GM18951 (cell line): ENCODE data around the gene MRPL36.

Experiments used
- POLR2A ChIP-seq: IDR thresholded peaks from 4 replicates; pipeline ENCODE4 v1.6.1; 2011; ENCODE audit warnings: mild to moderate bottlenecking; ENCODE audit not compliant: insufficient read length, insufficient read depth; ENCODE audit errors: extremely low read depth
- in situ Hi-C: fragments of 300-500 bp; cut with MboI; formaldehyde crosslinking; loops from one replicate; pipeline ENCODE4 v1.12.0; 2022; ENCODE audit warnings: low sequenced_read_pairs, mixed read lengths, inconsistent platforms; ENCODE audit not compliant: unreplicated experiment

MRPL36 gene

DNA sequence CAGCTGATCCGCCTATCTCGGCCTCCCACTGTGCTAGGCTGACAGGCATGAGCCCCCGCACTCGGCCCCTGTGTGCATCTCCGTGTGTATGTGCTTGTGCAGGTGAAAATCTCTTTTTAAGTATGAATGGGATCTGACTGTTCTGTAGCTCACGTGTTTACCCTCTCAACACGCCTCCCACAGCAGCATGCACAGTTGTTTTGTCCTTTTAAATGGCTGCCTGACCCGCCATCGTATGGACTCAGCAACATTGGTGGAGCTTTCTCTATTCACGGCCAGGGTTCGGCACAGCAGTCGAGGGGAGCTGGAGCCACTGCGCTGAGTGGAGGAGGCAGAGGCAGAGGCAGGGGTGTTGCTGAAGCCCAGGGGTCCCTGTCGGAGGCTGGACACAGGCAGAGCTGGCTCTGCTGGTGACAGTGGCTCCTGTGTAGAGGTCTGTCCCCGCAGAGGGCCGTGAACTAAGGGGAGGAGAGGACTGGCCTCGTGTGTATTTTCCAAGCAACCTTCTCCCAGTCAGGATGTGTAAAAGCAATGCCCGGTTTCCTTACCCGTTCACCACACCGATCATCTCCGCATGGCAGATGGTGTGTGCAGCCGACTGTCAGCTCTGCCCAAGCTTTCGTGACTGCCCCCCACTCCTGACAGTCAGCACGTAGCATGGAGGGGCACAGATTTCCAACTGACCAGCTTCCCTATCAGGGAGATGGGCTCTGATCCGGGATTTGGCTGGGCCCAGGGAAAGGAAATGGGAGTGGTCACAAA is 37.3 kb downstream of the MRPL36 start:
- TF ChIP-seq POLR2A = no peak

DNA sequence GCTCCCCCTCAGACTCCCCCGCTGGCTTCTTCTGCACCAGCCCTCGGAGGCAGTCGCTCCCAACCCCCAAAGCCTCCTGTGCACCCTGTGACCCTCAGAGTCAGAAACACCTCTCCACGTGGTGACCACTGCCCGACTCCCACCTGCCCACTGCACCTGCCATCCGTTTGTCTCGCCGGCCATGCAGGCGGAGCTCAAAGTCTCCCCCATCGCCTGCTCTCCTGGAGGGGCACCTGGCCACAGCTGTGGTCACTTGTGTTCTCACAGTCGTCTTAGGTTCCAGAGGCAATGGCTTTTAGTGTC is 38.2 kb downstream of the MRPL36 start:
- in situ Hi-C loops = loop anchor here (25.0 kb wide), 1 partner anchor 251 kb away; no protein-coding TSS in a partner anchor
- no peak for TF ChIP-seq POLR2A

More for the DNA sequence above, 37.3 kb downstream of the MRPL36 start:
- in situ Hi-C loops = loop anchor here (25.0 kb wide), 1 partner anchor 250 kb away; no protein-coding TSS in a partner anchor

DNA sequence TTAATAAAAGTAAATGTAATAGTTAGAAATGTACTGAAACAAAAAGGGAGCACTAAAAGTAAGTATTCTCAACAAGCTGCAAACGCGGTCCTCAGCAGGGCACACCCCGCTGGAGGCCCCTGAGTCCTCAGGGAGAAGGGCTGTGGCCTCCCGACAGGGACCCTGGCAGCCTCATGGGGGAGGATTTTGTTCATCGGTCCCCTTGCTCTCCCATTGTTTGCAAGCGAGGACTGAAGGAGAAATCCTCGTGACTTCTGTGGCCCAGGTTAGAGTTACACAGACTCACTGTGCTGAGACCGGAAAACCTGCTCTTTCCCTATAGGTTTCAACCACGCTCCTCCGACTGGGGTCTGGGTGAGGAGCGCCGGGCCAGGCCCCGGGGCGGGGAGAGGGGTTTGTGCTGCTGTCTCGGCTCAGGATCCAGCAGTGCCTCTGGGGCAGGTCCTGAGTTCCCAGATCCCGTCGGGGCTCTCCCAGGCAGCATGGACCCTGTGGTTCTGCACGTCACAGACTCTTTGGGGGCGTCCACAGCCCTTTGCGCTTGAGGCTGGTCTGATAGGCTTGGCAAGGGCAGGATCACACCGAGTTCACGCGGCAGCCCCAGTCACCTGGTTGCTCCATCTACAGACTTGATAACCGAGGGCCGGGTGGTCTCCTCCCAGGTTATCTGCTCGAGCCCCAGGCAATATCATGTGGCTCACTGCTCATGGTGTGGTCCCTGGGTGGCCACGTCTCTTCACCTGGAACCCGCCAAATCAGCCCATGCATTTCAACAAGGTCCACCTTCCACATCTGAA is 38.8 kb downstream of the MRPL36 start:
- in situ Hi-C loops = loop anchor here (25.0 kb wide), 1 partner anchor 251 kb away; no protein-coding TSS in a partner anchor
- TF ChIP-seq POLR2A = no peak

DNA sequence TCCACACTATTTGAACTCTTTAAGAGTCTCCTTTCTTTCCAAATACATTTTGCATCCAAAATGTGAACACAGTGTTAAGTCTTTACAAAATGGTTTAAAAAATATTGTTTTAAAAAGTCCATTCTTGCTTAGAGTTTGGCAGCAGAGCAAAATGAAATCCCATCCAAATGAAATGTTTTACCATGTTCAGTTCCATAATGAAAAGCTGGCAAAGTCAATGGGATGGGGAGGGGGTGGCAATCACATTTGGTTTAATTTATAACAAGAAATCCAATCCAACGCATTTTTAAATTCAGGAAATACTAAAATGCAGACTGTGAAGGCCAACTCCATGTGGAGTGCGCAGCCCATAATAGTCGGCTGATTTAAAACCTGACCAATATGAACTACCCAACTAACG is 39.4 kb downstream of the MRPL36 start:
- TF ChIP-seq POLR2A = no peak
- in situ Hi-C loops = loop anchor here (25.0 kb wide), 1 partner anchor 252 kb away; no protein-coding TSS in a partner anchor

DNA sequence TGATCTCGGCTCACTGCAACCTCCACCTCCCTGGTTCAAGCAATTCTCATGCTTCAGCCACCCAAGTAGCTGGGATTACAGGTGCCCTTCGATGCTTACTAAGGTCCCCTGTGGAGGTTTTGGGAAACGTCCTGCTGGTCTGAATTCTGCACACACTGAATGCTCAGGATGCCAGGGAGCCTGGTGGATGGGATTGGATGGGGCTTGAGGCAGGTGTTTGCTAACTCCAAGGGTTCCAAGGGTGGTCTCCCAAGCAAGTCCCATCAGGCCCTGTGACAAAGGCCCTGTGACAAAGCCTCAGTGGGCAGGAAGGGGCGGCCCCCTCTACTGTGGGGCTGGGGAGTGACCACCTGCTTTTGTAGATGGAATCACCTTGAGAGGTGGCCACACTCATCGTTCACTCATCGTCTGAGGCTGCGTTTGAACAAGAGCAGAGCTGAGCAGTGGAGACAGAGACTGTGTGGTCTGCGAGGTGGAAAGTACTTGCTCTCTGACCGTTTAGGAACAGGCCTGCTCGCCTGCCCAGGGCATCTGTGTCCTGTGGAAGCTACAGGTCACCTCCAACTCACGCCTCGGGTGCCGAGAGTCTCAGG is 40.2 kb downstream of the MRPL36 start:
- in situ Hi-C loops = loop anchor here (25.0 kb wide), 1 partner anchor 253 kb away; no protein-coding TSS in a partner anchor
- no peak for TF ChIP-seq POLR2A

DNA sequence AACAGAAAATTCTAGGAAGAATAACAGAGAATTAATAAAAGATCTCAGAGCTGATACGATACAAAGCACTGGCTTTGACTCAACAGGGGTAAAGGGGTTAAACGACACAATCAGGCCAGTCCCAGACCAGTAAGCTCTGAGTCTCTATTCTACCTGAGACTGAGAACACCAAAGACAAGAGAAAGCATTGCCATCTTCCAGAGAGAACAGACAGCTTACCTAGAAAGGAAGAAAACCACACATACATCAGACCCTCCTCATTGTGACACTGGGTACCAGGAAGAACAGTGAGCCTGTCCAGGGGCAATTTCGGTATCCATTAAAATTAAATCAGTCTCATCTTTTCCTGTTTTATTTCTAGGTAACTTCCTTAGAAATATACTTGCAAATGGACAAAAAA is 41.1 kb downstream of the MRPL36 start:
- in situ Hi-C loops = loop anchor here (25.0 kb wide), 1 partner anchor 254 kb away; no protein-coding TSS in a partner anchor
- no peak for TF ChIP-seq POLR2A

DNA sequence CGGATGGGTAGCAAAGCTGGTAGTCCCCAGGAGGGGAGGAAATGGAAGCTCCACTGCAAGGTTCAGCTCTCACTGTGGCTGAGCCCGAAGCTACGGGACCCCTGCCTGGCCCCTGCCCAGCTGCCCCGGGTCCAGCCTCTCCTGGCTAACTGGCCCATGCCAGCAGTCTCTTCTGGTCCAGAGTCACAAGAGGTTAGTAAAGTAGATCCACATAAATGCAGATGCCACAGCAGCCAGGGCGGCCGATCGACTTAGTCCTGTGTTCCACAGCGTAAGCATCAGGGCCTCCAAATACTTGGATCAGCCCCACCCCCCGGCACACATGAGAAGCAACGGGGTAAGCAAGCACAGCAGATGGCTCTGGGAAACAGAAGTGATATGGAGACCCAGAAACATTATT is 42.1 kb downstream of the MRPL36 start:
- TF ChIP-seq POLR2A = no peak
- in situ Hi-C loops = loop anchor here (25.0 kb wide), 1 partner anchor 255 kb away; no protein-coding TSS in a partner anchor

DNA sequence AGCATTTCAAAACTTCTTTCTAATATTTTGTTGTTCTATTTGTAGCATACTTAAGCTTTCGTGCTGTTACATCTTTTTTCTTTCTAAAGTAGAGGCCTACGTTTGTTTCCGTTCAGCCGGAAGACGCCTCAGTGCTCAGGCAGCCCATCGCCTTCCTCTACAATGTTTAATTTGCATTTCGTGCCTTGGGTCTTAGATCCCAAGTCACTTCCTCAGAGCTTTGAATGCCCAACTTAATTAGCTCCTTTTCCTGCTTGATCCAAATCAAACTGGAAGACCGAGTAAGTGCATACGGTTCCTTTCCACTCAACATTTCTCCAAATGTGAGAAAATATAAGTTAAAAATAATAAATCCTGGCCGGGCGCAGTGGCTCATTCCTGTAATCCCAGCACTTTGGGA is 43.2 kb downstream of the MRPL36 start:
- in situ Hi-C loops = loop anchor here (25.0 kb wide), 1 partner anchor 256 kb away; no protein-coding TSS in a partner anchor
- TF ChIP-seq POLR2A = no peak

DNA sequence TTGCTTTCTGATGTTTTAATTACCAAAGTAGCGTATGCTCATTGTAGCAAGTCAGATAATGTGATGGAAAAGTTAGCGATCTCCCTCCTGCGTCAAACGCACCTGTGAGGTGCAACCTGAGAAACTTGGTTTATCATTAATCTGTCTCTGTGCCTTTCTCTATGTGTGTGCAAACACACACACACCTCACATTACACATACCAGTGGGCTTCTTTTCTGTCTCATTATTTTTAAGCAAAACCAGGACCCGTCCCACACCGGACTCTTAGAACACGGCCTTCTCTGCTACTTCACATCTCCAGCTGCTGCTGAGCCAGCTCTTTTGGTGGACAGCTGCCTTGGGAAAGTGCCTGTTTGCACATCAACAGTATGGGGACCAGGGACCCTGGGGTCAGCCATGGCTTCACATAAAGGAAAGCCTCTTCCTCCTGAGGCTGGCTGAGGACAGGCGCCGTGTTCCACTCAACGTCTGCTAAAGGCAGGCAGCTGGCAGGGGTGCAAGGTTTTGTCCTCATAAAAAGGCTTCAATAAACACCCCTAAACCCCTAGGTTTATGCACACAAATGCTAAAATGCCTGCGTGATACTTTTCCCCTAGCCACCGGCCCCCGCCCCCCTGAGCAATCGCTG is 44.2 kb downstream of the MRPL36 start:
- in situ Hi-C loops = loop anchor here (25.0 kb wide), 1 partner anchor 257 kb away; no protein-coding TSS in a partner anchor
- no peak for TF ChIP-seq POLR2A

DNA sequence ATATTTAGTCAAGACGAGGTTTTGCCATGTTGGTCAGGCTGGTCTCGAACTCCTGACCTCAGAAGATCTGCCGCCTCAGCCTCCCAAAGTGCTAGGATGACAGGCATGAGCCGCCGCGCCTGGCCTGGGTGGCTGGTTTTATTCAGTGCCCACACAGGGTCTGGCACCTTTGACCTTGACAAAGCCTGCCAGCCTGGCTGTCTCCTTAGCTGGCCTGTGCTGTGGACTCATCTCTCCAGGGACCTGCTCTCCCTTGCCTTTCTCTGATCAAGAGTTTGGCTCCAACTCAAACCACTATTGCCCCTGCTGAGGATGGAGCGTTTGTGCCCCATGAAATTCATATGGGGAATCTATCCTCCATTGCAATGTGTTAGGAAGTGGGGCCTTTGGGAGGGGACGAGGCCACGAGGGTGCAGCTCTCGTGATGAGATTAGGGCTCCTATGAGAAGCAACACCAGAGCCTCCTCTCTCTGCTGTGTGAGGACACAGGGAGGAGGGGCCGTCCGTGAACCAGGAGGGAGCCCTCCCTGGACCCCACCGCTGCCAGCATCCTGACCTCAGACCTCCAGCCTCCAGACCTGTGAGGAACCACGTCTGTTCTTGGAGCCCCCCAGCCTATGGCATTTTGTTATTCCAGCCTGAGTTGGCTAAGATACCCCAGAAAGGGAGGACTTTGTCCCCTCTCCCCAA is 45.0 kb downstream of the MRPL36 start:
- TF ChIP-seq POLR2A = no peak
- in situ Hi-C loops = loop anchor here (25.0 kb wide), 1 partner anchor 258 kb away; no protein-coding TSS in a partner anchor

DNA sequence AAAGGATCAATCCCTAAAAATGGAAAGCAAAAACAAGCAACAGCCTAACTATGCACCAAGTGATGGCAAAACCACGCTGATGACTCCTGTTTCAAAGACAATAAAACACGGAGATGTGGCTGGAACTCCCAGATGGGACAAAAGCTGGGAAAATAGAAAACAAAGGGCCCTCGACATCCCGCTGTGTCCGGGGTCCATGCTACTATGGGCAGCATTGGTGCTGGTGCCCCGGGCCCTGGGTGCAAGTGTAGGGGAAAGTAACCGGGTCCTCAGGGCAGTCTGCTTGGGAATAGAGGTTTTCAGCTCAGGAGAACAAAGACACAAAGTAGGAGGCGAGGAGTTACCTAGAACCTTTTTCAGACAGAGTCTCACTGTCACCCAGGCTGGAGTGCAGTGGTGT is 46.1 kb downstream of the MRPL36 start:
- in situ Hi-C loops = loop anchor here (25.0 kb wide), 1 partner anchor 259 kb away; no protein-coding TSS in a partner anchor
- TF ChIP-seq POLR2A = no peak

DNA sequence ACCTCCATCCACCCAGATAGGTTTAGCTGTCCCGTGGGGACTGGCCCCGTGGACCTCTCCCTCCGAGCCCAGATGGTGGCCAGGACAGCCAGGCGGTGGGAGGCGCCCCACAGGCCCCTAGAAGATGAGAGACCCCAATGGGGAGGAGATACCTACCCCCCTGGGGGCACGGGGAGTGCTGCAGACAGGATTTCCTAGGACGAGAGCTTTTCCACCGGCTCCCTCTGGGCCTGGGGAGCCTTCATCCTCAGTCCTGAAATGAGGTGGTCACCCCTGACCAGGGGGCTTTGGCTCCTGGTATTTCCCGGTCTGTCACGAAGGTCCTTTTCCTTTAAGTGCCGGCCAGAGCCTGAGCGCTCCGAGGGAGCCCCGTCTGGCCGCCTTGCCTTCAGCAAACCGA is 46.8 kb downstream of the MRPL36 start:
- TF ChIP-seq POLR2A = no peak
- in situ Hi-C loops = loop anchor here (25.0 kb wide), 1 partner anchor 259 kb away; no protein-coding TSS in a partner anchor
